IMR-90 (cell line): ENCODE data around the gene NUBP2.

Experiments
- FOS ChIP-seq: fragments of 150-350 bp; IDR thresholded peaks from 2 replicates; pipeline ENCODE4 v1.6.1; 2016; ENCODE audit warnings: low read depth, low read length
- MAZ ChIP-seq: IDR thresholded peaks from 2 replicates; pipeline ENCODE4 v1.6.1; 2012; ENCODE audit warnings: low read depth, mild to moderate bottlenecking, low read length, improper control_type of control experiment, moderate library complexity, borderline replicate concordance
- POLR2A ChIP-seq: IDR thresholded peaks from 2 replicates; pipeline ENCODE4 v1.6.1; 2012; ENCODE audit warnings: mild to moderate bottlenecking, low read depth, low read length
- RAD21 ChIP-seq: IDR thresholded peaks from 2 replicates; pipeline ENCODE4 v1.6.1; 2012; ENCODE audit warnings: low read length, improper control_type of control experiment
- SMC3 ChIP-seq: fragments of 150-350 bp; IDR thresholded peaks from 2 replicates; pipeline ENCODE4 v1.6.1; 2016; ENCODE audit warnings: low read depth, mild to moderate bottlenecking, antibody characterized with exemption, low read length, moderate library complexity
- TF ChIP-seq, protein P1 (sequence below): conservative IDR thresholded peaks from 2 replicates; pipeline ENCODE4 v1.5.1; 2012; ENCODE audit warnings: mild to moderate bottlenecking, low read depth, low read length, improper control_type of control experiment
- TF ChIP-seq, protein P2 (sequence below): fragments of 150-350 bp; IDR thresholded peaks from 2 replicates; pipeline ENCODE4 v1.6.1; 2017; ENCODE audit warnings: mild to moderate bottlenecking, antibody characterized with exemption, low read length, low read depth

DNA sequence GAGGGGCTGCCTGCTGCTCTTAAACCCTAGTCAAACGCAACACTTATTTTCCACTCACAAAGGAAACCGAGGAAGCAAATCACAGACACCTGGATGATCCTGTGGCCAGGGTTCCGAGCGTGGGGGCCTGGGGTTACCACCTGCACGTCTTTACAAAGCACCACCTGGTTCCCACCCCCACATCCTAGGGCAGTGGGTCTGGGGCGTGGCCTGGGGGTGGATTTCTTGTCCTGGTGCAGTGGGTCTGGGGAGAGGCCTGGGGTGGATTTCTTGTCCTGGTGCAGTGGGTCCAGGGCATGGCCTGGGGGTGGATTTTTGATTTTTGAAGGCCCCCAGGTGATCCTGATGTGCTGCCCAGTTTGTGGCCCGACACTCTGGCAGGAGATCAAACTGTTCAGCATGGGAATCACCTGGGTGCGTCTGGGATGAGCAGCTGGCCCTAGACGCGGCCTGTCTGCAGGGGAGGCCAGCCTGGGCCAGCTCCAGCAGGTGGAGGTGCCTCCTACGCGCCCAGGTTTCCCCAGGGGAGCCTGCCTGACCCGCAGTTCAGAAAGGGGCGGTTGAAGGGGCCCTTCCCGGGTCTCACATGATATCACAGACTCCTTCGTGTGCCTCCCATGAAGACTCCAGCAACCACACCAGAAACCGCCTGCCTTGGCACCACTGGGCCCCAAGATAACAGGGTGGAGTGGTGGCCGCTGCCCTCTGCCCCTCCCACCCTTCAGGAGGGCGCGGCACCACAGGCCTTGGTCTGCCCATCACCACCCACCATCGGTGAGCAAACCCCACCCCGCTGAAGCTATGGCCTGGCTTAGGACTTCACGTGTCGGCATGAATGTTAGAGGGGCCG is 37.6 kb downstream of the NUBP2 start:
- TF ChIP-seq POLR2A (no peak), SMC3 (no peak), FOS (no peak), MAZ (no peak), RAD21 (no peak)
- TF ChIP-seq, protein P1, sequence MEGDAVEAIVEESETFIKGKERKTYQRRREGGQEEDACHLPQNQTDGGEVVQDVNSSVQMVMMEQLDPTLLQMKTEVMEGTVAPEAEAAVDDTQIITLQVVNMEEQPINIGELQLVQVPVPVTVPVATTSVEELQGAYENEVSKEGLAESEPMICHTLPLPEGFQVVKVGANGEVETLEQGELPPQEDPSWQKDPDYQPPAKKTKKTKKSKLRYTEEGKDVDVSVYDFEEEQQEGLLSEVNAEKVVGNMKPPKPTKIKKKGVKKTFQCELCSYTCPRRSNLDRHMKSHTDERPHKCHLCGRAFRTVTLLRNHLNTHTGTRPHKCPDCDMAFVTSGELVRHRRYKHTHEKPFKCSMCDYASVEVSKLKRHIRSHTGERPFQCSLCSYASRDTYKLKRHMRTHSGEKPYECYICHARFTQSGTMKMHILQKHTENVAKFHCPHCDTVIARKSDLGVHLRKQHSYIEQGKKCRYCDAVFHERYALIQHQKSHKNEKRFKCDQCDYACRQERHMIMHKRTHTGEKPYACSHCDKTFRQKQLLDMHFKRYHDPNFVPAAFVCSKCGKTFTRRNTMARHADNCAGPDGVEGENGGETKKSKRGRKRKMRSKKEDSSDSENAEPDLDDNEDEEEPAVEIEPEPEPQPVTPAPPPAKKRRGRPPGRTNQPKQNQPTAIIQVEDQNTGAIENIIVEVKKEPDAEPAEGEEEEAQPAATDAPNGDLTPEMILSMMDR, result no peak
- TF ChIP-seq, protein P2, sequence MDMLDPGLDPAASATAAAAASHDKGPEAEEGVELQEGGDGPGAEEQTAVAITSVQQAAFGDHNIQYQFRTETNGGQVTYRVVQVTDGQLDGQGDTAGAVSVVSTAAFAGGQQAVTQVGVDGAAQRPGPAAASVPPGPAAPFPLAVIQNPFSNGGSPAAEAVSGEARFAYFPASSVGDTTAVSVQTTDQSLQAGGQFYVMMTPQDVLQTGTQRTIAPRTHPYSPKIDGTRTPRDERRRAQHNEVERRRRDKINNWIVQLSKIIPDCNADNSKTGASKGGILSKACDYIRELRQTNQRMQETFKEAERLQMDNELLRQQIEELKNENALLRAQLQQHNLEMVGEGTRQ, result no peak
